Endothelial cell (in vitro differentiated cells): ENCODE measurements around the gene COL15A1. TPM values are rescaled to one million over a fixed set of nuclear protein-coding genes. Genes with fewer than 3 reads are reported as not detected.
A peak's percentile ranks its signal among the peaks of the same experiment; 100 is the strongest.

Source experiments
- DNase-seq: peaks from one replicate; pipeline ENCODE4 v3.0.0; 2021; ENCODE audit warnings: low spot score
- H3K27ac Mint-ChIP-seq: one replicate; pipeline ENCODE4 v1.8.0; 2021; ENCODE audit warnings: mixed read lengths, inconsistent platforms; ENCODE audit not compliant: unreplicated experiment
- H3K27me3 Mint-ChIP-seq: one replicate; pipeline ENCODE4 v1.8.0; 2021; ENCODE audit warnings: mild to moderate bottlenecking, moderate library complexity, mixed read lengths, inconsistent platforms; ENCODE audit not compliant: unreplicated experiment
- H3K36me3 Mint-ChIP-seq: one replicate; pipeline ENCODE4 v1.8.0; 2021; ENCODE audit warnings: mild to moderate bottlenecking, low read depth, mixed read lengths, inconsistent platforms; ENCODE audit not compliant: unreplicated experiment
- H3K4me1 Mint-ChIP-seq: one replicate; pipeline ENCODE4 v1.8.0; 2021; ENCODE audit warnings: mild to moderate bottlenecking, mixed read lengths, inconsistent platforms; ENCODE audit not compliant: unreplicated experiment
- H3K4me3 Mint-ChIP-seq: one replicate; pipeline ENCODE4 v1.8.0; 2021; ENCODE audit warnings: mild to moderate bottlenecking, mixed read lengths, inconsistent platforms; ENCODE audit not compliant: unreplicated experiment
- H3K9me3 Mint-ChIP-seq: one replicate; pipeline ENCODE4 v1.8.0; 2021; ENCODE audit warnings: mixed read lengths, inconsistent platforms; ENCODE audit not compliant: unreplicated experiment
- total RNA-seq: library from RNA; stranded (reverse); fragmentation: NEBNext Ultra II Directional; extraction: Animal tissue kit (Norgen Biotek cat#: 25700); gene quantifications from one replicate; pipeline ENCODE4 v1.2.1, GENCODE V29; 2021; ENCODE audit not compliant: unreplicated experiment
- TF ChIP-seq, protein P1 (sequence below): fragments of 200-600 bp; sonication (generic); IDR thresholded peaks from one replicate; pipeline ENCODE4 v1.5.0; 2021; ENCODE audit warnings: antibody characterized with exemption; ENCODE audit not compliant: unreplicated experiment

The COL15A1 gene
- total RNA-seq, 1 donor from 2014 or later: 24.0 TPM

DNA sequence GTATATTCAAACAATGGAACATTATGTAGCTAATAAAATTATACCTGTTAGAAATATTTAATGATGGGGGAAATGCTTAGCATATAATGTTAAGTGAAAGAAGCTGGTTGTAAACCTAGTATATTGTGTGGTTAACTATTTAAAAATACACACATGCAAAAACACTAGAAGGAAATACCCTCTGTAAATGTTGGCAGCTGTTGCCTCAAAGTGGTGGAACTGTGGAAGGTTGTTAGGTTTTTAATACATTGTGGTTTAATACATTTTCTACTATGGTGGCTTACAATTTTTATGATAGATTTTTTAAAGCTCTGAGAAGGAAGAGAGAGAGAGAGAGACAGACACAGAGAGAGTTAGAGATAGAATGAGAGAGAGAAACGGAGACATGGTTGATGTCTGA is 74.9 kb downstream of the COL15A1 start:
- TF ChIP-seq, protein P1, sequence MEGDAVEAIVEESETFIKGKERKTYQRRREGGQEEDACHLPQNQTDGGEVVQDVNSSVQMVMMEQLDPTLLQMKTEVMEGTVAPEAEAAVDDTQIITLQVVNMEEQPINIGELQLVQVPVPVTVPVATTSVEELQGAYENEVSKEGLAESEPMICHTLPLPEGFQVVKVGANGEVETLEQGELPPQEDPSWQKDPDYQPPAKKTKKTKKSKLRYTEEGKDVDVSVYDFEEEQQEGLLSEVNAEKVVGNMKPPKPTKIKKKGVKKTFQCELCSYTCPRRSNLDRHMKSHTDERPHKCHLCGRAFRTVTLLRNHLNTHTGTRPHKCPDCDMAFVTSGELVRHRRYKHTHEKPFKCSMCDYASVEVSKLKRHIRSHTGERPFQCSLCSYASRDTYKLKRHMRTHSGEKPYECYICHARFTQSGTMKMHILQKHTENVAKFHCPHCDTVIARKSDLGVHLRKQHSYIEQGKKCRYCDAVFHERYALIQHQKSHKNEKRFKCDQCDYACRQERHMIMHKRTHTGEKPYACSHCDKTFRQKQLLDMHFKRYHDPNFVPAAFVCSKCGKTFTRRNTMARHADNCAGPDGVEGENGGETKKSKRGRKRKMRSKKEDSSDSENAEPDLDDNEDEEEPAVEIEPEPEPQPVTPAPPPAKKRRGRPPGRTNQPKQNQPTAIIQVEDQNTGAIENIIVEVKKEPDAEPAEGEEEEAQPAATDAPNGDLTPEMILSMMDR: no peak
- Mint-ChIP-seq H3K36me3 (peaks cover 51% of the 10 kb centered on the region), H3K27ac (no peak overlapping the region), H3K9me3 (no peaks in the 10 kb centered on the region), H3K27me3 (peaks cover 9% of the 10 kb centered on the region), H3K4me1 (no peaks in the 10 kb centered on the region), H3K4me3 (peak overlapping the region; percentile 5)
- no peak for DNase-seq

- no peaks in the 10 kb centered on the region for H3K4me1 Mint-ChIP-seq
Observed at GRCh38 chr9:99019510-99020331, 76.0 kb downstream of the COL15A1 start.

DNA sequence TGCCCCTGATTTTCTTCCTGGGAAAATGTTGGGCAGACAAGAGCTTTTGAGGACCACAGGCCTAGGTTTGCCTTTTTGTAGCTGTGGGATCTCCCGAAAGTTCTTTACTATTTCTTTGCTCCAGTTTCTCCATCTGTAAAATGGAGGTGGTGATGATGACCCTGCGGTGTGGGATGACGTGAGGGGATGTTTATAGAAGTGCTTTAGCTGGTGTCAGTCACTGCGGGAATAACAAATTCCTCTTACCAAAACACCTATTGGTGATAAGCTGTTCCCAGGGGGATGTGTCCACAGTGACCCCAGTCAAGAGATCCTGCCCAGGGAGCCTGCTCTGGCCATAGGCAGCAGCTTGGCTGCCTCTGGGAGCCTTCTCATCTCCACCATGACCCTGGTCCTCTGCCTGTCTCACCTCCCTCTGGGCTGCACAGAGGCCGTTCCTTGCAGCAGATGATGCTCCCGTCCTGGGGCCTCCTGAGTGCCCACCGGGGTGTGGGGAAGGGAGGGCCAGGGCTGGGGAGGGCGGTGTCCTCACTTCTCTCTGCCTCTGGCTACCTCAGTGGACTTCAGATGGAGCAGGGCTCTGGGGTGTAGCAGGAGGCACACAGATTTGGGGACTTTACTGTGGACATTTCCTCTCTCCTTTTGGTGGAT is 77.2 kb downstream of the COL15A1 start:
- no peak for DNase-seq
- no peak overlapping the region for H3K27ac Mint-ChIP-seq
- H3K4me1 Mint-ChIP-seq: no peaks in the 10 kb centered on the region

More at GRCh38 chr9:99019510-99020331, 76.0 kb downstream of the COL15A1 start:
- peaks cover 8% of the 10 kb centered on the region for H3K27me3 Mint-ChIP-seq
- no peak overlapping the region for H3K27ac Mint-ChIP-seq
- peaks cover 50% of the 10 kb centered on the region for H3K36me3 Mint-ChIP-seq
- DNase-seq: no peak
- H3K4me3 Mint-ChIP-seq: no peak overlapping the region
- H3K9me3 Mint-ChIP-seq: no peaks in the 10 kb centered on the region
- TF ChIP-seq, protein P1: no peak

DNA sequence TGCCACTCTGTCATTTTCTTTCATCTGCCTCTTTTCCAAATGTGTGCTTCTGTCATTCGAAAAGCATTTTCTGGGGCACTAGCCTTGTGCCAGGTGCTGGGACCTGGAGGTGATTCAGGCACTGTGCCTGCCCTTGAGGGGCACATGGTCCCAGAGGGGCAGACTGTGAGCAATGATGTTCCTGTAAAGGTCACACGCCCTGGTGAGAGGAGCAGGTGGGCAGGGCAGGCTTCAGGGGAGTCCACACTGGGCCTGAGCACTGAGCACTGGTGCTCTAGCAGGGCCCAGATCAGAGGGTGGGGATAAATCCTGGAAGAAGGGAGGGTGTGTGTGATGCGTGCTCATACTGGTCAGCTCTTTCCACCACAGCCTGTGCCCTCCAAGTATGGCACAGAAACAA is 77.8 kb downstream of the COL15A1 start:
- TF ChIP-seq, protein P1: no peak
- Mint-ChIP-seq H3K4me1 (no peaks in the 10 kb centered on the region), H3K9me3 (no peaks in the 10 kb centered on the region), H3K27ac (no peak overlapping the region), H3K4me3 (no peak overlapping the region), H3K27me3 (peaks cover 8% of the 10 kb centered on the region), H3K36me3 (peaks cover 46% of the 10 kb centered on the region)
- DNase-seq: no peak

More for the DNA sequence above, 77.2 kb downstream of the COL15A1 start:
- H3K36me3 Mint-ChIP-seq: peaks cover 46% of the 10 kb centered on the region
- TF ChIP-seq, protein P1: no peak
- peaks cover 8% of the 10 kb centered on the region for H3K27me3 Mint-ChIP-seq
- no peak overlapping the region for H3K4me3 Mint-ChIP-seq
- no peaks in the 10 kb centered on the region for H3K9me3 Mint-ChIP-seq

GRCh38 chr9:99023231-99023630 is 79.5 kb downstream of the COL15A1 start:
- Mint-ChIP-seq H3K36me3 (peaks cover 45% of the 10 kb centered on the region), H3K9me3 (no peaks in the 10 kb centered on the region), H3K4me1 (no peaks in the 10 kb centered on the region), H3K4me3 (no peak overlapping the region), H3K27me3 (peaks cover 8% of the 10 kb centered on the region), H3K27ac (no peak overlapping the region)
- no peak for DNase-seq
- TF ChIP-seq, protein P1: no peak
